Coronary artery (tissue), 2 donors: ENCODE data around the gene NBEA.

ENCODE experiments used
- DNase-seq: peaks from one replicate; pipeline ENCODE4 v3.0.0-alpha.2; 2017; ENCODE audit warnings: low spot score
- H3K27ac ChIP-seq, 2 donors: fragments of 200-600 bp; sonication (generic); one replicate each; pipeline ENCODE4 v1.5.1; 2016 to 2019
- H3K4me3 ChIP-seq: fragments of 200-600 bp; sonication (generic); 2 replicates; pipeline ENCODE4 v1.5.1; 2016; ENCODE audit warnings: mild to moderate bottlenecking, moderate library complexity
- TF ChIP-seq, protein P1 (sequence below): fragments of 200-600 bp; sonication (generic); IDR thresholded peaks from one replicate; pipeline ENCODE4 v1.5.1; 2019; ENCODE audit warnings: antibody characterized with exemption

NBEA gene

DNA sequence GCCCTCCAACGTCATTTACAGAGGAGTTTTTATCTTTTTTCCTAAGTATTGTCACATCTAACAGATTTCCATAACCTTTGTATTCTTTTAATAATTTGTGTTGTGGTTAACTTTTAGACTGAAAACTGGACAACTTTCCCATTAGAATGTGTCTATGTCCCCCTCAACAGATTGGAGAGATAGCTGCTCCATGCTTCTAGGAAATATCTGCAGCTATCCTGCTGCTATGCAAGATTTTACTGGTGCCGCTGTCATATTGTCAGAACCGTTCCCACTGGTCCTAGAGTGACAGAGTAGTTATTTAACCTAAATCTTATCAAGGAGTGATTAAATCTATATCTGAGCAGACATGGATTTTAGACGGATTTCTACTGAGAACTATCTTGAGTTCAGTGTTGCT is 404.4 kb downstream of the NBEA start:
- no peak overlapping the region for H3K27ac ChIP-seq
- TF ChIP-seq, protein P1, sequence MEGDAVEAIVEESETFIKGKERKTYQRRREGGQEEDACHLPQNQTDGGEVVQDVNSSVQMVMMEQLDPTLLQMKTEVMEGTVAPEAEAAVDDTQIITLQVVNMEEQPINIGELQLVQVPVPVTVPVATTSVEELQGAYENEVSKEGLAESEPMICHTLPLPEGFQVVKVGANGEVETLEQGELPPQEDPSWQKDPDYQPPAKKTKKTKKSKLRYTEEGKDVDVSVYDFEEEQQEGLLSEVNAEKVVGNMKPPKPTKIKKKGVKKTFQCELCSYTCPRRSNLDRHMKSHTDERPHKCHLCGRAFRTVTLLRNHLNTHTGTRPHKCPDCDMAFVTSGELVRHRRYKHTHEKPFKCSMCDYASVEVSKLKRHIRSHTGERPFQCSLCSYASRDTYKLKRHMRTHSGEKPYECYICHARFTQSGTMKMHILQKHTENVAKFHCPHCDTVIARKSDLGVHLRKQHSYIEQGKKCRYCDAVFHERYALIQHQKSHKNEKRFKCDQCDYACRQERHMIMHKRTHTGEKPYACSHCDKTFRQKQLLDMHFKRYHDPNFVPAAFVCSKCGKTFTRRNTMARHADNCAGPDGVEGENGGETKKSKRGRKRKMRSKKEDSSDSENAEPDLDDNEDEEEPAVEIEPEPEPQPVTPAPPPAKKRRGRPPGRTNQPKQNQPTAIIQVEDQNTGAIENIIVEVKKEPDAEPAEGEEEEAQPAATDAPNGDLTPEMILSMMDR = no peak
- no peak for DNase-seq
- no peak overlapping the region for H3K4me3 ChIP-seq

DNA sequence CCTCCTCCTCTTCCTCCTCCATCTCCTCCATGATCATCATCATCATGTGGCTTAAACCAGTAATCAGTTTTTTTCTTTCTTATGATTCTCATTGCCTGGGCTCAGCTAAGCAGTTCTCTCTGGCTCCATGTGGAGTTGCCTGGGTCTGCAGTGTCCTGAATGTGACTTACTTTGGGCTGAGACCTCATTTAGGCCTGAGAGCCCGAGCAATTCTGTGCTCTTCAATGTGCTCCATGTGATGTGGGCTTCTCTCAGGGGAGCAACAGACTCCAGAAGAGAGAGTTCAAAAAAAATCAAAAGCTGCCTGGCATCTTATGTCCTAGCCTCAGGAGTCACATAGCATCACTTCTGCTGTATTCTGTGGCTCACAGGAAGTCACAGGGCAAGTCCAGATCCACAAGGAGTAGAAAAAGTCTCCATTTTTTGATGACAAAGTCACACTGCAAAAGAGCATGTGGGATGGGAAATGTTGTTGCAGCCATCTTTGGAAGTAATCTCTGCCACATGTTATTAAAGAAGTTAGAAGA is 405.7 kb downstream of the NBEA start:
- no peak overlapping the region for H3K27ac ChIP-seq
- TF ChIP-seq, protein P1 = no peak

DNA sequence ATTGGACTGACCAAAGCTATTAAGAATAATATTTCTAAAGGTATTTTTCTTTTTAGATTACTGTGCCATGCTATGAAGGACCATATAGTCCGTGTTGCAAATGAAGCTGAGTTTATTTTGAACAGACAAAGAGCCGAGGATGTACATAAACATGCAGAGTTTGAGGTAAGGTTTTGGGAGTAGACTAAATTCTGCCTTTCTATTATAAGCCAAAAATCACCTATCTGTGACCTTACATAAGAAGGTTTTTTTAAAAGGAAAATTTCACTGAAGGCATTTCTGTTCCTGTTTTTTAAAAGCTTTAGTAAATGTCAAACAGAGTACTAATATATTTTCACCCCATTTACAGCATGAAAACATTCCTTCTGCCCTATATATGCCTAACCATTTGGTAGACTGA is 407.0 kb downstream of the NBEA start:
- H3K27ac ChIP-seq = no peak overlapping the region
- no peak for DNase-seq
- TF ChIP-seq, protein P1 = no peak
- no peak overlapping the region for H3K4me3 ChIP-seq

More for the DNA sequence above, 405.7 kb downstream of the NBEA start:
- no peak overlapping the region for H3K4me3 ChIP-seq
- DNase-seq = no peak

DNA sequence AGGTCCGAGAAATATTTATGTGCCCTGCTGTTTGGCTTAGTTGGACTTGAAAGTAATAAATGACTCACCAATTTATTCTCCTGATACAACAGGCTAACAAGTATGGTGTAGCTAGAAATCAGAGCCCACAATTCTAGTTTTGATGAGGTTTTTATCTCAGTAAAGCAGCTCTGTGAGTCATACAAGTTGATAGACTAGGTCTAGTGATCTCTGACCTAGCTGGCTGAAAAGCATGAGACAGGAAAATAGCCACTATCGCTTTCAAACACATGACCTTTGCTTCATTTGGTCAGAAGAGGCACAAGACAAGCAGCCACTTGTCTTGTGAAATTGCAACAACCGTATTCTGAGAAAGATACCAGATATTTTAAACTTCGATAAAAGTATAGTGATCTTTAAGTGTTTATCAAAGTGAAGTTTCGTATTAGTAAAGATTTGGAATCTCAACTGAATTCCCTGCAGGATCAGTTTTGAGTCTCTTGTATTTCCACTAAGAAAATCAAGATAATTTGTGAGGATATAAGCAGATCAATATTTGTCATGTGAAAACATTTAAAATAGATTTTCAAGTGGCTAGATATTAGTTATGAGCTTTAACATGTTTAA is 407.7 kb downstream of the NBEA start:
- no peak for DNase-seq
- no peak overlapping the region for H3K4me3 ChIP-seq
- no peak overlapping the region for H3K27ac ChIP-seq
- TF ChIP-seq, protein P1 = no peak

DNA sequence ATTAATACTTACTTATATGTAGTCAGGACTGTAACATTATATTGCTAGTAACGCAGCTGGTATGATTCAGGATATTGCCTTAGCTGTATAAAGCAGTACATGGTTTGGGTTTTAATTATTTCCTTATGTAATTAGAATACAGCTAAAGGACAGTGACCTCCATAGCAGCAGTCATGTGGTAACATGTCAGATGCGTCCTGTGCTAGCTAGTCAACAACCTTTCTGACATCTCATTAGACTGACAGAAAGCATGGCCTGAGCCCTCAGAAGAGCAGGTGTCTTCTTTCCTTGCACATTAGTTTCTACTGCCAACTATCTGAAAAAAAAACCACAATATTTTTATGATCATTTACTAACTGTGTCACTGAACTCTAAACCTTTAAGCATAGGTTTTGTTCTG is 412.2 kb downstream of the NBEA start:
- Histone ChIP-seq H3K4me3 (no peak overlapping the region), H3K27ac (no peak overlapping the region)
- DNase-seq = no peak
- TF ChIP-seq, protein P1 = no peak

DNA sequence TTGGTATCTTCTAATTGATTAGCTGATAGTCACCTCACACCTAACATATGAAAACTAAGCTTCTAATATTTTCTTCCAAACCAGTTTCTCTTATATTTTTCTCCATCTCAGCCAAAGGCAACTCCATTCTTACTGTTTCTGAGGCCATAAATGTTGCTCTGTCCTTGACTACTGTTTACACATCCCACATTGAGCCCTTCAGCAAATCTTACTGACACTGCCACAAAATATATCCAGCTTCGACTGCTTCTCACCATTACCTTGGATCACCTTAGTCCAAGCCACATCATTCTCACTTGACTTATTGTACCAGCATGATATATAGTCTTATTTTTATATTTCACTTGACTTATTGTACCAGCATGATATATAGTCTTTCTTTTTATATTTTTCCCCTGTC is 412.8 kb downstream of the NBEA start:
- TF ChIP-seq, protein P1 = no peak
- Histone ChIP-seq H3K4me3 (no peak overlapping the region), H3K27ac (no peak overlapping the region)
- DNase-seq = no peak

DNA sequence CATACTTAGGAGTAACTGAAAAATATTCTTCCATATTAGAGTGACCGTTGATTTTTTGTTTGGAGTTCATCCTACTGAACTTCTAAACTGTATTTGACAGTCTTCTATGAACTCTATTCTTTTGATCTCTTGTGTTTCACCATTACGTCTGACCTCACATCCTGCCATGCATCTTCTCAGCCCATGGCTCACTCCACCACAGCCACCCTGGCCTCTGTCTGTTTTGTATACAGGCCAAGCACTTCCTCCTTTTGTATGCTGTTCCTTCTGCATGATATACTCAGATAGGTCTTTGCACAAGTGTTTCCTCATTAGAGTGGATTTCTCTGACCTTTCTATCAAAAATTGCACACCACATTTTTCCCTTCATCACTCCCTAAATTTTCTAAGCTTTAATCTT is 414.5 kb downstream of the NBEA start:
- DNase-seq = no peak
- Histone ChIP-seq H3K4me3 (no peak overlapping the region), H3K27ac (no peak overlapping the region)
- TF ChIP-seq, protein P1 = no peak
